Activated CD4-positive, alpha-beta T cell treated with anti-CD3 and anti-CD28 coated beads, Interleukin-2, Interleukin-6, amounts not matched to agents 100 ng/mL and 50 ng/mL, durations not matched to agents 16 hours and 8 hours (primary cell): Measurements from ENCODE around the gene C1orf116.
"Not testable (repeated sequence)": the region's sequence is repeated elsewhere in the genome, so short reads cannot be mapped to it uniquely, and the experiment has no call there.

Experiments
- DNase-seq: peaks from one replicate; pipeline ENCODE4 v3.0.0-alpha.2; 2020

C1orf116 gene

GRCh38 chr1:207058878-207059867 lies 26.6 kb upstream of the C1orf116 start:
- DNase-seq, result no peak

DNA sequence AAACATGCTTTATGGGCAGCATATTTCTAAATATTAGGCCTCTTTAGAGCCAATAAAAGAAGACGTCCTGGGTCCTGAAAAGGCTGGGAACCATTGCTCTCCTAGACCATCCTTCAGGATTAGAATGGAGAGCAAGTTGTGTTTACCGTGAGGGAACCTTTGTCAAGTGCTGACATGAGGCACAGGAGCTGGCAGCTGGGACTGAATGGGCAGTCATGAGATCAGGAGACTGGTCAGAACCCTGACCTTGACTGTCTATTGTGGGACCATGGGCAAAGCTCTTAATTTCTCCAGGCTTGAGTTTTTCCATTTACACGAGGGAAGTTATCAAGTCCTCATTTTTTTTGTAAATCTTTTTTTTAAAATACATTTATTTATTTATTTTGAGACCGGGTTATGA lies 25.7 kb upstream of the C1orf116 start:
- DNase-seq, result no peak

GRCh38 chr1:207056673-207057072 lies 24.1 kb upstream of the C1orf116 start:
- no peak for DNase-seq

- no peak for DNase-seq
Measured at GRCh38 chr1:207055386-207056001, 22.9 kb upstream of the C1orf116 start.

DNA sequence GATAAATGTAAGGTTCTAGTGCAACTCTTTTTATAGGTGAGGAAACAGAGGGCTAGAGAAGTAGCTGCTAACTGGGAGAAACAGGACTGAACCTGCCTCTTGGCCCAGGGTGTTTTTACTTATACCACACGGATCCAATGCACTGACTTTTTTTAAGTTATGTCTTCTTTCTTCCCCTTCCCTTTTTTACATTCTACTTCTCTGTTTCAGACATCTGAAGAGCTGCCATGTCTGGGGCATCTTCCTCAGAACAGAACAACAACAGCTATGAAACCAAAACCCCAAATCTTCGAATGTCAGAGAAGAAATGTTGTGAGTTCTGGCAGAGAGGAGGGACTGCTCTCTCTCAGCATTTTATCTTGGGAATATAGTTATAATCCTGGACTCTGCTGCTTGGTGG lies 21.9 kb upstream of the C1orf116 start:
- no peak for DNase-seq

GRCh38 chr1:207052911-207053769 lies 20.6 kb upstream of the C1orf116 start, which contains the start of gene PFKFB2:
Gene PFKFB2 (plus strand): TSS chr1:207053275. CDS start chr1:207054718, 1,443 bp downstream.
- peak; percentile 94 for DNase-seq

- peak; percentile 11 for DNase-seq
Measured at GRCh38 chr1:207051191-207051943, 18.8 kb upstream of the C1orf116 start, which contains the start of gene YOD1. Gene YOD1 (minus strand): TSS chr1:207051208. CDS start chr1:207051030, 178 bp downstream.

GRCh38 chr1:207050480-207051190 lies 18.1 kb upstream of the C1orf116 start:
- peak; percentile 93 for DNase-seq

- DNase-seq, result peak; percentile 69
Measured at GRCh38 chr1:207049974-207050391, 17.4 kb upstream of the C1orf116 start.

GRCh38 chr1:207049514-207049913 lies 17.0 kb upstream of the C1orf116 start:
- no peak for DNase-seq

- DNase-seq, result no peak
Measured at GRCh38 chr1:207049054-207049453, 16.5 kb upstream of the C1orf116 start.

- no peak for DNase-seq
Measured at GRCh38 chr1:207048041-207048440, 15.5 kb upstream of the C1orf116 start.

- DNase-seq, result no peak
Measured at GRCh38 chr1:207047505-207047904, 14.9 kb upstream of the C1orf116 start.

DNA sequence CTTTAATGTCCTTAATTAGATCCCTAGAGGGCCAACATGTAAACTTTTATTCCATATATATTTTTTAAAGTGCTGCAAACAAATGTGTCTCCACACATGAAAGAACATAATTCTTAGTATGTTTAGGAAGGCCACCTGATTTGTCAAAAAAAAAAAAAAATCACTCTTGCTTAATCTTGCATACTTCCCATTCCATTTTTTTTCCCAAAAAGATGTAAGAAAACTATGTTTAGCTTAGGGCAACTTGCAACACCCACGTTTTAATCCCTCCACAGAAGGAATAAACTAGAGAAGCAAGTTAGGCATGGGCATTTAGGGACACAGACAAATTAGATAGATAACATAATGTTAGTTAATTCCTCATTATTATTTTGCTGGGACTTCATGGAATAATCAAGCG lies 12.9 kb upstream of the C1orf116 start:
- DNase-seq, result no peak

DNA sequence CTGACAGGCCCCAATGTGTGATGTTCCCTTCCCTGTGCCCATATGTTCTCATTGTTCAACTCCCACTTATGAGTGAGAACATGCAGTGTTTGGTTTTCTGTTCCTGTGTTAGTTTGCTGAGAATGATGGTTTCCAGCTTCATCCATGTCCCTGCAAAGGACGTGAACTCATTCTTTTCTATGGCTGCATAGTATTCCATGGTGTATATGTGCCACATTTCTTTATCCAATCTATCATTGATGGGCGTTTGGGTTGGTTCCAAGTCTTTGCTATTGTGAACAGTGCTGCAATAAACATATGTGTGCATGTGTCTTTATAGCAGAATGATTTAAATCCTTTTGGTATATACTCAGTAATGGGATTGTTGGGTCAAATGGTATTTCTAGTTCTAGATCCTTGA lies 8.8 kb upstream of the C1orf116 start:
- DNase-seq, result not testable (repeated sequence)

DNA sequence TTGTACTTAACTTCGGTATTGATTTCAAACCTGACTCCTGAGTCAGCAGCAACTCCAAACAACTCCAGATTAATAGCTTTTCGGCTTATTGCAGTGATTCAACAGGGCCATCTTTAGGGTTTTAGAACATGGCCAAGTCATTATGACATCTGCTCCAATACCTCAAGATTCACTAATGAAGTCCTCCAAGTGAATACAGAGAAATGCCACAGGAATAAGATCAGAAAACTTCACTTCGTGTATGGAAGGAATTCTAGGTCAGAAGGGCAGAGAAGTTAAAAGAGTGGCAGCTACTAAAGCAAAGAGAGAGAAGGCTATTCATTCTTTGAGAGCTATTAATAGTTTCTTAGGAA lies 7.6 kb upstream of the C1orf116 start:
- no peak for DNase-seq

- DNase-seq, result no peak
Measured at GRCh38 chr1:207039380-207040180, 7.0 kb upstream of the C1orf116 start.

GRCh38 chr1:207036865-207037264 lies 4.3 kb upstream of the C1orf116 start:
- DNase-seq, result no peak

DNA sequence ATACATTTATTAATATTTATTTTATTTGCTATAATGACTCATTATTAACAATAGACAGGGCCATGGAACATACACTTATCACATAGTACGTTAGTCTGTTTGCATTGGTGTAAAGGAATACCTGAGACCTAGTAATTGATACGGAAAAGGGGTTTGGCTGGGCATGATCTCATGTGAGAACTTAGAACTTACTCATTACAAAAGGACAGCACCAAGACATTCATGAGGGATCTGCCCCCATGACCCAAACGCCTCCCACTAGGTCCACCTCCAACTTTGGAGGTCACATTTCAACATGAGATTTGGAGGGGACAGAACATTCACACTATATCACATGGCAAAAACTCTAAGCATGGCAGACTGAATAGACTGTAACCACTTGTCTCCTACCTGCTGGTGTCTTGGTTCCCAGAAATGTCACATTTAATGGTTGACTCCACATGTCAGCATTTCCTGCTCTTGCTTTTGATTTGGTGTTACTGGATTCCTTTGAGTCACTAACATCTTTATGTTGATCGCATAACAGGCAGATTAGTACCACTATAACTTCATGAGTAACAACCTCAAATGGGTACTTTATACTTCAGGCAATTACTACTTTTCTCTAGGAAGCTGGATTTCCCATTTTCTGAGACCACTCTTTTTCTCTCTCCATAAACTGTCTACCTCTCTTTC lies 3.5 kb upstream of the C1orf116 start:
- DNase-seq, result no peak

DNA sequence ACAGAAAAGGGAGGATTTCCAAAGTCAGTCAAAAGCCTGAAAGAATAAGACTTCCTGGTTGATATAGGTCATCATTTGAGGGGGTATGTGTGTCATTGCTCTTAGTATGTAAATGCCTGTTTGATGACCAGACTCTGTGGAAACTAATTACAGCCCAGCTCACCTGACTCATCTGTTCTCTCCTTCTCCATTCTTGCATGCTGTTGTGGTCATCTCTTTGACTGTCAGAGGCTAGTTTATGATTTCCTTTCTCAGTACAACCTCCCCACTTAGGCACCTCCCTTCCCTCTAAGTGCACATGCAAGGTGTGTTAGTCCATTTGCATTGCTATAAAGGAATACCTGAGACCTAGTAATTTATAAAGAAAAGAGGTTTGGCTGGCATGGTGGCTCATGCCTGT lies 2.4 kb upstream of the C1orf116 start:
- DNase-seq, result no peak
